Measurements from ENCODE around the gene KCTD20.

KCTD20 gene

GRCh38 chr6:36495086-36495485, 52.3 kb downstream of the KCTD20 start:
- no peak for DNase-seq

- no peak for DNase-seq
Observed at GRCh38 chr6:36499918-36500317, 57.1 kb downstream of the KCTD20 start.

GRCh38 chr6:36501686-36502085, 58.9 kb downstream of the KCTD20 start:
- DNase-seq, result no peak

- DNase-seq, result no peak
Observed at GRCh38 chr6:36504181-36504580, 61.4 kb downstream of the KCTD20 start.

- no peak for DNase-seq
Observed at GRCh38 chr6:36504982-36505381, 62.2 kb downstream of the KCTD20 start.

GRCh38 chr6:36505744-36506534, 63.1 kb downstream of the KCTD20 start:
- DNase-seq, result no peak

- no peak for DNase-seq
Observed at GRCh38 chr6:36506611-36507010, 63.8 kb downstream of the KCTD20 start.

GRCh38 chr6:36508532-36508931, 65.7 kb downstream of the KCTD20 start:
- no peak for DNase-seq

GRCh38 chr6:36510365-36510764, 67.6 kb downstream of the KCTD20 start:
- no peak for DNase-seq

GRCh38 chr6:36514554-36515456, 72.0 kb downstream of the KCTD20 start:
- DNase-seq, result no peak

GRCh38 chr6:36515844-36516243, 73.0 kb downstream of the KCTD20 start:
- no peak for DNase-seq

- DNase-seq, result no peak
Observed at GRCh38 chr6:36516559-36516958, 73.8 kb downstream of the KCTD20 start.

- no peak for DNase-seq
Observed at GRCh38 chr6:36516988-36517387, 74.2 kb downstream of the KCTD20 start.

- no peak for DNase-seq
Observed at GRCh38 chr6:36517408-36517807, 74.6 kb downstream of the KCTD20 start.

- no peak for DNase-seq
Observed at GRCh38 chr6:36519352-36519751, 76.6 kb downstream of the KCTD20 start.

- DNase-seq, result no peak
Observed at GRCh38 chr6:36523451-36523850, 80.7 kb downstream of the KCTD20 start.

- no peak for DNase-seq
Observed at GRCh38 chr6:36523936-36524499, 81.2 kb downstream of the KCTD20 start.

- DNase-seq, result no peak
Observed at GRCh38 chr6:36524871-36525270, 82.1 kb downstream of the KCTD20 start.

GRCh38 chr6:36525346-36525745, 82.5 kb downstream of the KCTD20 start:
- no peak for DNase-seq

- no peak for DNase-seq
Observed at GRCh38 chr6:36526066-36526465, 83.3 kb downstream of the KCTD20 start.

- DNase-seq, result no peak
Observed at GRCh38 chr6:36533321-36533720, 90.5 kb downstream of the KCTD20 start.

GRCh38 chr6:36536873-36537547, 94.2 kb downstream of the KCTD20 start:
- DNase-seq, result no peak

Data from effector CD8-positive, alpha-beta T cell (primary cell).